HepG2 (cell line): ENCODE measurements around the gene CORO1C. TPM values are rescaled to one million over a fixed set of nuclear protein-coding genes. Genes with fewer than 3 reads are reported as not detected.
A peak's percentile ranks its signal among the peaks of the same experiment; 100 is the strongest.

Experiments used
- CC2D1A ChIP-seq: sonication (generic); formaldehyde crosslinking; IDR thresholded peaks from 2 replicates; pipeline ENCODE4 v1.8.1; 2023; ENCODE audit warnings: mild to moderate bottlenecking, missing genetic modification reagents
- CSRNP2 ChIP-seq: sonication (generic); formaldehyde crosslinking; conservative IDR thresholded peaks from 2 replicates; pipeline ENCODE4 v1.8.0; 2022; ENCODE audit warnings: low read depth, missing genetic modification reagents
- ELF4 ChIP-seq: sonication (generic); formaldehyde crosslinking; IDR thresholded peaks from 2 replicates; pipeline ENCODE4 v1.5.0; 2020; ENCODE audit warnings: missing genetic modification reagents, mild to moderate bottlenecking, moderate library complexity, borderline replicate concordance
- IKZF4 ChIP-seq: sonication (generic); formaldehyde crosslinking; IDR thresholded peaks from 2 replicates; pipeline ENCODE4 v1.5.1; 2020; ENCODE audit warnings: borderline replicate concordance, mild to moderate bottlenecking, low read depth, missing genetic modification reagents; ENCODE audit errors: not compliant biosample characterization
- MTA1 ChIP-seq: sonication (generic); formaldehyde crosslinking; IDR thresholded peaks from 2 replicates; pipeline ENCODE4 v1.4.0; 2020; ENCODE audit warnings: missing genetic modification reagents, mild to moderate bottlenecking, borderline replicate concordance
- REXO4 ChIP-seq: sonication (generic); formaldehyde crosslinking; IDR thresholded peaks from 2 replicates; pipeline ENCODE4 v1.8.0; 2022; ENCODE audit warnings: missing genetic modification reagents, mild to moderate bottlenecking, borderline replicate concordance
- TMF1 ChIP-seq: sonication (generic); formaldehyde crosslinking; IDR thresholded peaks from 2 replicates; pipeline ENCODE4 v1.8.1; 2022; ENCODE audit warnings: low read depth, missing genetic modification reagents
- ZEB1 ChIP-seq: IDR thresholded peaks from 2 replicates; pipeline ENCODE4 v1.6.1; 2012; ENCODE audit warnings: mild to moderate bottlenecking, low read depth, inconsistent platforms; ENCODE audit not compliant: insufficient replicate concordance
- ZNF264 ChIP-seq: sonication (generic); formaldehyde crosslinking; IDR thresholded peaks from 2 replicates; pipeline ENCODE4 v1.4.0; 2020; ENCODE audit warnings: missing genetic modification reagents
- ZNF3 ChIP-seq: IDR thresholded peaks from 2 replicates; pipeline ENCODE4 v1.7.0; 2017; ENCODE audit warnings: inconsistent platforms
- ZNF333 ChIP-seq: sonication (generic); formaldehyde crosslinking; IDR thresholded peaks from 2 replicates; pipeline ENCODE4 v1.4.0; 2020; ENCODE audit warnings: mild to moderate bottlenecking, missing genetic modification reagents, borderline replicate concordance
- ZNF510 ChIP-seq: sonication (generic); formaldehyde crosslinking; IDR thresholded peaks from 2 replicates; pipeline ENCODE4 v1.4.0; 2020; ENCODE audit warnings: low read depth, mild to moderate bottlenecking, missing genetic modification reagents
- ZNF790 ChIP-seq: sonication (generic); formaldehyde crosslinking; IDR thresholded peaks from 2 replicates; pipeline ENCODE4 v1.8.0; 2022; ENCODE audit warnings: missing genetic modification reagents, mild to moderate bottlenecking, borderline replicate concordance
- ZSCAN30 ChIP-seq: sonication (generic); formaldehyde crosslinking; IDR thresholded peaks from 2 replicates; pipeline ENCODE4 v1.5.0; 2020; ENCODE audit warnings: mild to moderate bottlenecking, missing genetic modification reagents
- polyA plus RNA-seq, 8 experiments: library from polyadenylated mRNA; depleted of rRNA in 3 of 8; stranded (reverse) in 7 of 8; unstranded in 1 of 8; fragments of >200 nt; fragmentation: Illumina TruSeq in 4 of 8; extraction: Trizol in 4 of 8; gene quantifications; 2 replicates each; pipeline versions ENCODE4 v1.2.1 to v1.2.3, GENCODE V29; 2011 to 2016; ENCODE audit warnings: low read depth in 4 of 8, missing spikeins in 1 of 8, mixed read lengths in 1 of 8; ENCODE audit not compliant: insufficient read depth in 1 of 8
- total RNA-seq, 5 experiments: library from RNA; depleted of rRNA; stranded (reverse); fragments of >200 nt; fragmentation: Illumina TruSeq; extraction: Trizol; gene quantifications; 2 replicates each; pipeline ENCODE4 v1.2.3, GENCODE V29; 2016; ENCODE audit warnings: low read depth in 1 of 5
- TF ChIP-seq, protein P1 (sequence below): sonication (generic); formaldehyde crosslinking; IDR thresholded peaks from 2 replicates; pipeline ENCODE4 v1.4.0; 2020; ENCODE audit warnings: mild to moderate bottlenecking, missing genetic modification reagents
- TF ChIP-seq, protein P2 (sequence below): sonication (generic); formaldehyde crosslinking; IDR thresholded peaks from 2 replicates; pipeline ENCODE4 v1.4.0; 2020; ENCODE audit warnings: missing genetic modification reagents
- TF ChIP-seq, protein P3 (sequence below): sonication (generic); formaldehyde crosslinking; IDR thresholded peaks from 2 replicates; pipeline ENCODE4 v1.4.0; 2020; ENCODE audit warnings: missing genetic modification reagents, borderline replicate concordance

Gene CORO1C
- total and polyA plus RNA-seq, 2 of the 13 experiments (the other 11 are each of a cell fraction or from before 2014, with no cell fraction given) = 73.7 to 131 TPM

DNA sequence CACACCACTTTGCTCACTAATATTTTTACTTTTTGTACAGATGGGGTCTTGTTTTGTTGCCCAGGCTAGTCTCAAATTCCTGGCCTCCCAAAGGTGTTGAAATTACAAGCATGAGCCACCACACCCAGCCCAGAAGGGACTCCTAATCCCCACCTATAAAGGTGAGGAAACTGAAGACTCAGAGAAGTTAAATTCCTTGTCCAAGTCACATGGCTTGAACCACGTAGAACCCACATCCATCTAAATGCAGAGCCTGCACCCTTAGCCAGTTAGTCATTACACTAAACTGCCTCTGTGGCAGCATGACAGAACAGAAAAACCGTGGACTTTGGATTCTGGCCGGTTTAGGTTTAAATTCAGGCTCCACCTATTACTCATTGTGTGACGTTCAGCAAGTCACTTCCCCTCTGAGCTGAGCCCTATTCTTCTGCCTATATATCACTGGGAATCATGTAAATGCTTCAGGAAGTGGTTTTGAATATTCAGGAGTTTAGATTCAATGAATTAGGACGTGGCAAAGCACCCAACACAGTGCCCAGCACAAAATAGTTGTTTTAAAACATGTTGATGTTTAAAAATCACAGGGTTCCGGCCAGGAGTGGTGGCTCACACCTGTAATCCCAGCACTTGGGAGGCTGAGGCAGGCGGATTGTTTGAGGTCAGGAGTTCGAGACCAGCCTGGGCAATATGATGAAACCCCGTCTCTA is 3.0 kb upstream of the CORO1C start (continued):
- TF ChIP-seq, protein P1, sequence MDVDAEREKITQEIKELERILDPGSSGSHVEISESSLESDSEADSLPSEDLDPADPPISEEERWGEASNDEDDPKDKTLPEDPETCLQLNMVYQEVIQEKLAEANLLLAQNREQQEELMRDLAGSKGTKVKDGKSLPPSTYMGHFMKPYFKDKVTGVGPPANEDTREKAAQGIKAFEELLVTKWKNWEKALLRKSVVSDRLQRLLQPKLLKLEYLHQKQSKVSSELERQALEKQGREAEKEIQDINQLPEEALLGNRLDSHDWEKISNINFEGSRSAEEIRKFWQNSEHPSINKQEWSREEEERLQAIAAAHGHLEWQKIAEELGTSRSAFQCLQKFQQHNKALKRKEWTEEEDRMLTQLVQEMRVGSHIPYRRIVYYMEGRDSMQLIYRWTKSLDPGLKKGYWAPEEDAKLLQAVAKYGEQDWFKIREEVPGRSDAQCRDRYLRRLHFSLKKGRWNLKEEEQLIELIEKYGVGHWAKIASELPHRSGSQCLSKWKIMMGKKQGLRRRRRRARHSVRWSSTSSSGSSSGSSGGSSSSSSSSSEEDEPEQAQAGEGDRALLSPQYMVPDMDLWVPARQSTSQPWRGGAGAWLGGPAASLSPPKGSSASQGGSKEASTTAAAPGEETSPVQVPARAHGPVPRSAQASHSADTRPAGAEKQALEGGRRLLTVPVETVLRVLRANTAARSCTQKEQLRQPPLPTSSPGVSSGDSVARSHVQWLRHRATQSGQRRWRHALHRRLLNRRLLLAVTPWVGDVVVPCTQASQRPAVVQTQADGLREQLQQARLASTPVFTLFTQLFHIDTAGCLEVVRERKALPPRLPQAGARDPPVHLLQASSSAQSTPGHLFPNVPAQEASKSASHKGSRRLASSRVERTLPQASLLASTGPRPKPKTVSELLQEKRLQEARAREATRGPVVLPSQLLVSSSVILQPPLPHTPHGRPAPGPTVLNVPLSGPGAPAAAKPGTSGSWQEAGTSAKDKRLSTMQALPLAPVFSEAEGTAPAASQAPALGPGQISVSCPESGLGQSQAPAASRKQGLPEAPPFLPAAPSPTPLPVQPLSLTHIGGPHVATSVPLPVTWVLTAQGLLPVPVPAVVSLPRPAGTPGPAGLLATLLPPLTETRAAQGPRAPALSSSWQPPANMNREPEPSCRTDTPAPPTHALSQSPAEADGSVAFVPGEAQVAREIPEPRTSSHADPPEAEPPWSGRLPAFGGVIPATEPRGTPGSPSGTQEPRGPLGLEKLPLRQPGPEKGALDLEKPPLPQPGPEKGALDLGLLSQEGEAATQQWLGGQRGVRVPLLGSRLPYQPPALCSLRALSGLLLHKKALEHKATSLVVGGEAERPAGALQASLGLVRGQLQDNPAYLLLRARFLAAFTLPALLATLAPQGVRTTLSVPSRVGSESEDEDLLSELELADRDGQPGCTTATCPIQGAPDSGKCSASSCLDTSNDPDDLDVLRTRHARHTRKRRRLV = peak; percentile 68; the same call in 1 of the 2 replicates
- TF ChIP-seq ELF4 = 0 out of 2 replicates have a peak, but pooled peaks have one; percentile 56
- TF ChIP-seq ZNF264 (CRISPR knock-in tag) = peak; percentile 67; the same call in 1 of the 2 replicates
- no peak; the same call in 1 of the 2 replicates for TF ChIP-seq ZNF790 (CRISPR knock-in tag)
- TF ChIP-seq ZNF333 = no peak
- no peak for TF ChIP-seq ZNF3
- no peak for TF ChIP-seq TMF1 (CRISPR knock-in tag)
- no peak for TF ChIP-seq REXO4 (CRISPR knock-in tag)
- no peak for TF ChIP-seq MTA1 (CRISPR knock-in tag)
- TF ChIP-seq IKZF4 = no peak
- TF ChIP-seq ZNF510 = no peak
- no peak for TF ChIP-seq ZSCAN30 (CRISPR knock-in tag)
- TF ChIP-seq, protein P2, sequence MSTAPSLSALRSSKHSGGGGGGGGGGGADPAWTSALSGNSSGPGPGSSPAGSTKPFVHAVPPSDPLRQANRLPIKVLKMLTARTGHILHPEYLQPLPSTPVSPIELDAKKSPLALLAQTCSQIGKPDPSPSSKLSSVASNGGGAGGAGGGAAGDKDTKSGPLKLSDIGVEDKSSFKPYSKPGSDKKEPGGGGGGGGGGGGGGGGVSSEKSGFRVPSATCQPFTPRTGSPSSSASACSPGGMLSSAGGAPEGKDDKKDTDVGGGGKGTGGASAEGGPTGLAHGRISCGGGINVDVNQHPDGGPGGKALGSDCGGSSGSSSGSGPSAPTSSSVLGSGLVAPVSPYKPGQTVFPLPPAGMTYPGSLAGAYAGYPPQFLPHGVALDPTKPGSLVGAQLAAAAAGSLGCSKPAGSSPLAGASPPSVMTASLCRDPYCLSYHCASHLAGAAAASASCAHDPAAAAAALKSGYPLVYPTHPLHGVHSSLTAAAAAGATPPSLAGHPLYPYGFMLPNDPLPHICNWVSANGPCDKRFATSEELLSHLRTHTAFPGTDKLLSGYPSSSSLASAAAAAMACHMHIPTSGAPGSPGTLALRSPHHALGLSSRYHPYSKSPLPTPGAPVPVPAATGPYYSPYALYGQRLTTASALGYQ (CRISPR knock-in tag) = 0 out of 2 replicates have a peak, but pooled peaks have one; percentile 48
- TF ChIP-seq CSRNP2 (CRISPR knock-in tag) = no peak
- TF ChIP-seq CC2D1A (CRISPR knock-in tag) = no peak
- TF ChIP-seq, protein P3, sequence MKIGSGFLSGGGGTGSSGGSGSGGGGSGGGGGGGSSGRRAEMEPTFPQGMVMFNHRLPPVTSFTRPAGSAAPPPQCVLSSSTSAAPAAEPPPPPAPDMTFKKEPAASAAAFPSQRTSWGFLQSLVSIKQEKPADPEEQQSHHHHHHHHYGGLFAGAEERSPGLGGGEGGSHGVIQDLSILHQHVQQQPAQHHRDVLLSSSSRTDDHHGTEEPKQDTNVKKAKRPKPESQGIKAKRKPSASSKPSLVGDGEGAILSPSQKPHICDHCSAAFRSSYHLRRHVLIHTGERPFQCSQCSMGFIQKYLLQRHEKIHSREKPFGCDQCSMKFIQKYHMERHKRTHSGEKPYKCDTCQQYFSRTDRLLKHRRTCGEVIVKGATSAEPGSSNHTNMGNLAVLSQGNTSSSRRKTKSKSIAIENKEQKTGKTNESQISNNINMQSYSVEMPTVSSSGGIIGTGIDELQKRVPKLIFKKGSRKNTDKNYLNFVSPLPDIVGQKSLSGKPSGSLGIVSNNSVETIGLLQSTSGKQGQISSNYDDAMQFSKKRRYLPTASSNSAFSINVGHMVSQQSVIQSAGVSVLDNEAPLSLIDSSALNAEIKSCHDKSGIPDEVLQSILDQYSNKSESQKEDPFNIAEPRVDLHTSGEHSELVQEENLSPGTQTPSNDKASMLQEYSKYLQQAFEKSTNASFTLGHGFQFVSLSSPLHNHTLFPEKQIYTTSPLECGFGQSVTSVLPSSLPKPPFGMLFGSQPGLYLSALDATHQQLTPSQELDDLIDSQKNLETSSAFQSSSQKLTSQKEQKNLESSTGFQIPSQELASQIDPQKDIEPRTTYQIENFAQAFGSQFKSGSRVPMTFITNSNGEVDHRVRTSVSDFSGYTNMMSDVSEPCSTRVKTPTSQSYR = no peak
- TF ChIP-seq ZEB1 = no peak
